Neural progenitor cell (in vitro differentiated cells): ENCODE results near the gene NRG2. TPM values are rescaled to one million over a fixed set of nuclear protein-coding genes. Genes with fewer than 3 reads are reported as not detected.

Source experiments
- DNase-seq: peaks from one replicate; pipeline ENCODE4 v3.0.0-alpha.2; 2016; ENCODE audit warnings: low spot score
- H2AFZ ChIP-seq: fragments of 200-600 bp; sonication (generic); replicated peaks from 2 replicates; pipeline ENCODE4 v1.6.1; 2016; ENCODE audit warnings: antibody characterized with exemption
- H3F3A ChIP-seq: fragments of 200-600 bp; sonication (generic); 2 replicates; pipeline ENCODE4 v1.6.1; 2016; ENCODE audit warnings: antibody characterized with exemption, low read depth
- H3K27ac ChIP-seq: fragments of 200-600 bp; sonication (generic); 2 replicates; pipeline ENCODE4 v1.5.1; 2016; ENCODE audit warnings: mild to moderate bottlenecking
- H3K27me3 ChIP-seq: fragments of 200-600 bp; sonication (generic); 2 replicates; pipeline ENCODE4 v1.6.1; 2016; ENCODE audit warnings: mild to moderate bottlenecking, moderate library complexity
- H3K36me3 ChIP-seq: fragments of 200-600 bp; sonication (generic); 2 replicates; pipeline ENCODE4 v1.5.1; 2016
- H3K4me1 ChIP-seq: fragments of 200-600 bp; sonication (generic); 2 replicates; pipeline ENCODE4 v1.6.1; 2016; ENCODE audit warnings: mixed run types
- H3K4me2 ChIP-seq: fragments of 200-600 bp; sonication (generic); 2 replicates; pipeline ENCODE4 v1.6.1; 2016
- H3K4me3 ChIP-seq: fragments of 200-600 bp; sonication (generic); 2 replicates; pipeline ENCODE4 v1.5.1; 2016
- H3K79me2 ChIP-seq: fragments of 200-600 bp; sonication (generic); 2 replicates; pipeline ENCODE4 v1.6.1; 2016; ENCODE audit warnings: low read depth
- H3K9ac ChIP-seq: fragments of 200-600 bp; sonication (generic); 2 replicates; pipeline ENCODE4 v1.6.1; 2016
- H3K9me3 ChIP-seq: fragments of 200-600 bp; sonication (generic); 2 replicates; pipeline ENCODE4 v1.5.1; 2016; ENCODE audit warnings: low read depth
- H4K20me1 ChIP-seq: fragments of 200-600 bp; sonication (generic); 2 replicates; pipeline ENCODE4 v1.6.1; 2016; ENCODE audit warnings: low read depth
- H3K27ac Mint-ChIP-seq: 3 replicates; pipeline ENCODE4 v1.8.0; 2021; ENCODE audit warnings: mixed read lengths
- H3K27me3 Mint-ChIP-seq: 2 replicates; pipeline ENCODE4 v1.8.0; 2022; ENCODE audit warnings: low read depth, mild to moderate bottlenecking, inconsistent platforms, moderate library complexity, mixed read lengths; ENCODE audit not compliant: insufficient read depth
- H3K36me3 Mint-ChIP-seq: 3 replicates; pipeline ENCODE4 v1.8.0; 2021; ENCODE audit warnings: mixed read lengths
- H3K4me1 Mint-ChIP-seq: 3 replicates; pipeline ENCODE4 v1.8.0; 2021; ENCODE audit warnings: mixed read lengths
- H3K4me3 Mint-ChIP-seq: 3 replicates; pipeline ENCODE4 v1.8.0; 2021; ENCODE audit warnings: mild to moderate bottlenecking, moderate library complexity, mixed read lengths
- H3K9me3 Mint-ChIP-seq: 3 replicates; pipeline ENCODE4 v1.8.0; 2020; ENCODE audit warnings: mixed read lengths
- CTCF ChIP-seq: fragments of 200-600 bp; sonication (generic); IDR thresholded peaks from 2 replicates; pipeline ENCODE4 v1.5.1; 2017; ENCODE audit warnings: antibody characterized with exemption, mild to moderate bottlenecking
- EZH2 ChIP-seq: fragments of 200-600 bp; sonication (generic); IDR thresholded peaks from 2 replicates; pipeline ENCODE4 v1.6.1; 2017; ENCODE audit warnings: antibody characterized with exemption, mild to moderate bottlenecking, moderate library complexity
- EZH2phosphoT487 ChIP-seq: fragments of 200-600 bp; sonication (generic); IDR thresholded peaks from 2 replicates; pipeline ENCODE4 v1.6.1; 2017; ENCODE audit warnings: antibody characterized with exemption
- total RNA-seq: library from RNA; depleted of rRNA; stranded (reverse); fragments of >200 nt; gene quantifications from 2 replicates; pipeline ENCODE4 v1.2.3, GENCODE V29; 2015; ENCODE audit warnings: low replicate concordance

Gene NRG2
- total RNA-seq, 1 donor from 2014 or later, result 0.13 TPM

- TF ChIP-seq EZH2, result no peak
- TF ChIP-seq EZH2phosphoT487, result no peak
- no peak for TF ChIP-seq CTCF
- Mint-ChIP-seq H3K27ac (no peak overlapping the region), H3K4me3 (no peak overlapping the region), H3K36me3 (no peaks in the 10 kb centered on the region), H3K9me3 (no peaks in the 10 kb centered on the region), H3K4me1 (no peaks in the 10 kb centered on the region), H3K27me3 (peaks cover 13% of the 10 kb centered on the region)
- Histone ChIP-seq H2AFZ (no peak overlapping the region), H3K27ac (no peak overlapping the region), H3K27me3 (peaks cover 1% of the 10 kb centered on the region), H3K4me1 (no peaks in the 10 kb centered on the region), H3K4me2 (no peak overlapping the region), H3K4me3 (no peak overlapping the region), H3K79me2 (no peaks in the 10 kb centered on the region), H3K9ac (no peak overlapping the region), H3K9me3 (no peaks in the 10 kb centered on the region), H4K20me1 (peaks cover 6% of the 10 kb centered on the region), H3F3A (no peaks in the 10 kb centered on the region), H3K36me3 (no peaks in the 10 kb centered on the region)
- peak; percentile 77 for DNase-seq
Observed at GRCh38 chr5:139808481-139809330, 234.4 kb downstream of the NRG2 start.

- Histone ChIP-seq H2AFZ (no peak overlapping the region), H3K4me1 (no peaks in the 10 kb centered on the region), H4K20me1 (peaks cover 6% of the 10 kb centered on the region), H3K36me3 (no peaks in the 10 kb centered on the region), H3K4me3 (no peak overlapping the region), H3F3A (no peaks in the 10 kb centered on the region), H3K9ac (no peak overlapping the region), H3K79me2 (no peaks in the 10 kb centered on the region), H3K4me2 (no peak overlapping the region), H3K27ac (no peak overlapping the region), H3K9me3 (no peaks in the 10 kb centered on the region), H3K27me3 (peaks cover 12% of the 10 kb centered on the region)
- no peaks in the 10 kb centered on the region for H3K9me3 Mint-ChIP-seq
- H3K4me1 Mint-ChIP-seq, result no peaks in the 10 kb centered on the region
- no peak for DNase-seq
- no peaks in the 10 kb centered on the region for H3K36me3 Mint-ChIP-seq
- H3K4me3 Mint-ChIP-seq, result no peak overlapping the region
- H3K27ac Mint-ChIP-seq, result no peak overlapping the region
- TF ChIP-seq EZH2phosphoT487 (no peak), CTCF (no peak)
- H3K27me3 Mint-ChIP-seq, result peaks cover 17% of the 10 kb centered on the region
Observed at GRCh38 chr5:139807647-139808030, 235.5 kb downstream of the NRG2 start.

- Histone ChIP-seq H3K4me2 (no peak overlapping the region), H3K36me3 (no peaks in the 10 kb centered on the region), H3K9ac (no peak overlapping the region), H3K79me2 (no peaks in the 10 kb centered on the region), H3K4me1 (no peaks in the 10 kb centered on the region), H3K27ac (no peak overlapping the region), H3K27me3 (peaks cover 18% of the 10 kb centered on the region), H4K20me1 (peaks cover 6% of the 10 kb centered on the region), H3K9me3 (no peaks in the 10 kb centered on the region), H3F3A (no peaks in the 10 kb centered on the region), H3K4me3 (no peak overlapping the region), H2AFZ (no peak overlapping the region)
- TF ChIP-seq CTCF, result no peak
- no peak for TF ChIP-seq EZH2
- Mint-ChIP-seq H3K9me3 (no peaks in the 10 kb centered on the region), H3K27ac (no peak overlapping the region), H3K36me3 (no peaks in the 10 kb centered on the region), H3K4me1 (no peaks in the 10 kb centered on the region), H3K4me3 (no peak overlapping the region), H3K27me3 (peaks cover 19% of the 10 kb centered on the region)
- DNase-seq, result no peak
Observed at GRCh38 chr5:139806726-139807646, 236.1 kb downstream of the NRG2 start.
